NT2/D1 (cell line): Measurements from ENCODE around the gene NDUFAF2.
"Not testable (repeated sequence)": the region's sequence is repeated elsewhere in the genome, so short reads cannot be mapped to it uniquely, and the experiment has no call there.

Experiments used
- DNase-seq: peaks from one replicate; pipeline ENCODE4 v3.0.0-alpha.2; 2011; ENCODE audit warnings: low read depth, low spot score
- H3K27me3 ChIP-seq: 2 replicates; pipeline ENCODE4 v1.6.0; 2011; ENCODE audit warnings: mild to moderate bottlenecking; ENCODE audit not compliant: insufficient read length, insufficient read depth
- H3K36me3 ChIP-seq: 2 replicates; pipeline ENCODE4 v1.6.1; 2011; ENCODE audit warnings: mild to moderate bottlenecking, low read length, mixed read lengths; ENCODE audit not compliant: insufficient read depth, insufficient read length
- H3K4me1 ChIP-seq: 2 replicates; pipeline ENCODE4 v1.5.1; 2011; ENCODE audit not compliant: insufficient read depth, insufficient read length
- H3K4me3 ChIP-seq: 2 replicates; pipeline ENCODE4 v1.5.1; 2011; ENCODE audit warnings: low read depth; ENCODE audit not compliant: insufficient read length
- H3K9ac ChIP-seq: 2 replicates; pipeline ENCODE4 v1.6.0; 2011; ENCODE audit warnings: low read depth; ENCODE audit not compliant: insufficient read length
- H3K9me3 ChIP-seq: 2 replicates; pipeline ENCODE4 v1.5.1; 2011; ENCODE audit warnings: mild to moderate bottlenecking, low read length; ENCODE audit not compliant: insufficient read depth
- SUZ12 ChIP-seq: IDR thresholded peaks from 2 replicates; pipeline ENCODE4 v1.6.1; 2011; ENCODE audit not compliant: insufficient read length, insufficient read depth; ENCODE audit errors: extremely low read depth
- YY1 ChIP-seq: IDR thresholded peaks from 2 replicates; pipeline ENCODE4 v1.6.1; 2011; ENCODE audit not compliant: insufficient read length, insufficient read depth
- ZNF274 ChIP-seq: IDR thresholded peaks from 2 replicates; pipeline ENCODE4 v1.6.1; 2011; ENCODE audit warnings: mild to moderate bottlenecking, low read depth, low read length

NDUFAF2 gene

GRCh38 chr5:61023131-61023530 lies 78.1 kb downstream of the NDUFAF2 start:
- no peak for DNase-seq

GRCh38 chr5:61026004-61026403 lies 81.0 kb downstream of the NDUFAF2 start:
- DNase-seq: no peak
- Histone ChIP-seq H3K4me1 (no peaks in the 10 kb centered on the region), H3K9me3 (no peaks in the 10 kb centered on the region), H3K9ac (no peak overlapping the region), H3K4me3 (no peak overlapping the region), H3K27me3 (no peaks in the 10 kb centered on the region), H3K36me3 (no peaks in the 10 kb centered on the region)
- TF ChIP-seq YY1 (no peak), SUZ12 (no peak), ZNF274 (no peak)

More at GRCh38 chr5:61023131-61023530, 78.1 kb downstream of the NDUFAF2 start:
- Histone ChIP-seq H3K9ac (no peak overlapping the region), H3K9me3 (no peaks in the 10 kb centered on the region), H3K36me3 (no peaks in the 10 kb centered on the region), H3K4me3 (no peak overlapping the region), H3K27me3 (no peaks in the 10 kb centered on the region), H3K4me1 (no peaks in the 10 kb centered on the region)
- TF ChIP-seq YY1 (no peak), SUZ12 (no peak)

GRCh38 chr5:61028382-61028781 lies 83.4 kb downstream of the NDUFAF2 start:
- TF ChIP-seq ZNF274: no peak
- TF ChIP-seq SUZ12: no peak
- TF ChIP-seq YY1: no peak
- H3K27me3 ChIP-seq: no peaks in the 10 kb centered on the region
- H3K9me3 ChIP-seq: no peaks in the 10 kb centered on the region

GRCh38 chr5:61029456-61030162 lies 84.6 kb downstream of the NDUFAF2 start:
- H3K27me3 ChIP-seq: no peaks in the 10 kb centered on the region
- TF ChIP-seq ZNF274 (no peak), SUZ12 (no peak), YY1 (no peak)
- no peaks in the 10 kb centered on the region for H3K36me3 ChIP-seq

More at GRCh38 chr5:61028382-61028781, 83.4 kb downstream of the NDUFAF2 start:
- Histone ChIP-seq H3K4me1 (no peaks in the 10 kb centered on the region), H3K36me3 (no peaks in the 10 kb centered on the region), H3K9ac (no peak overlapping the region), H3K4me3 (no peak overlapping the region)
- DNase-seq: no peak

GRCh38 chr5:61030163-61030482 lies 85.1 kb downstream of the NDUFAF2 start:
- no peak overlapping the region for H3K4me3 ChIP-seq
- TF ChIP-seq SUZ12 (no peak), YY1 (no peak), ZNF274 (no peak)
- no peaks in the 10 kb centered on the region for H3K36me3 ChIP-seq
- DNase-seq: no peak
- no peaks in the 10 kb centered on the region for H3K4me1 ChIP-seq
- H3K9me3 ChIP-seq: no peaks in the 10 kb centered on the region
- H3K27me3 ChIP-seq: no peaks in the 10 kb centered on the region
- no peak overlapping the region for H3K9ac ChIP-seq

More at GRCh38 chr5:61029456-61030162, 84.6 kb downstream of the NDUFAF2 start:
- Histone ChIP-seq H3K4me3 (no peak overlapping the region), H3K9me3 (no peaks in the 10 kb centered on the region), H3K4me1 (no peaks in the 10 kb centered on the region), H3K9ac (no peak overlapping the region)
- DNase-seq: no peak

- H3K9me3 ChIP-seq, H3K4me1 ChIP-seq, H3K27me3 ChIP-seq: not testable (repeated sequence)
Measured at GRCh38 chr5:61031301-61031700, 86.3 kb downstream of the NDUFAF2 start.

GRCh38 chr5:61044545-61044944 lies 99.5 kb downstream of the NDUFAF2 start:
- Histone ChIP-seq H3K9ac (no peak overlapping the region), H3K9me3 (no peaks in the 10 kb centered on the region), H3K4me3 (no peak overlapping the region), H3K36me3 (no peaks in the 10 kb centered on the region), H3K4me1 (no peaks in the 10 kb centered on the region), H3K27me3 (no peaks in the 10 kb centered on the region)
- no peak for DNase-seq
- TF ChIP-seq ZNF274 (no peak), YY1 (no peak), SUZ12 (no peak)

More at GRCh38 chr5:61031301-61031700, 86.3 kb downstream of the NDUFAF2 start:
- DNase-seq, H3K9ac ChIP-seq, H3K36me3 ChIP-seq, H3K4me3 ChIP-seq: not testable (repeated sequence)
